GM06990 (cell line): ENCODE results near the gene KLHL12.
"Not testable (repeated sequence)": the region's sequence is repeated elsewhere in the genome, so short reads cannot be mapped to it uniquely, and the experiment has no call there.

Experiments
- DNase-seq: peaks from one replicate; pipeline ENCODE4 v3.0.0-alpha.2; 2011; ENCODE audit not compliant: insufficient read length; ENCODE audit errors: extremely low read depth
- H3K27me3 ChIP-seq: replicated peaks from 2 replicates; pipeline ENCODE4 v1.6.0; 2011; ENCODE audit warnings: low read length; ENCODE audit not compliant: control insufficient read depth, insufficient read depth
- H3K36me3 ChIP-seq: 2 replicates; pipeline ENCODE4 v1.5.1; 2011; ENCODE audit warnings: low read length; ENCODE audit not compliant: control insufficient read depth, insufficient read depth
- H3K4me3 ChIP-seq: replicated peaks from 2 replicates; pipeline ENCODE4 v1.5.1; 2011; ENCODE audit warnings: low read depth, mild to moderate bottlenecking, control low read depth, low read length
- CTCF ChIP-seq: IDR thresholded peaks from 2 replicates; pipeline ENCODE4 v1.5.1; 2011; ENCODE audit warnings: low read length, control low read depth, mild to moderate bottlenecking, inconsistent platforms; ENCODE audit not compliant: insufficient read depth, poor library complexity, severe bottlenecking

Gene KLHL12

GRCh38 chr1:202909494-202909893 is 17.5 kb downstream of the KLHL12 start:
- TF ChIP-seq CTCF = no peak
- Histone ChIP-seq H3K4me3 (no peak overlapping the region), H3K27me3 (no peaks in the 10 kb centered on the region), H3K36me3 (peaks cover 4% of the 10 kb centered on the region)
- DNase-seq = no peak

GRCh38 chr1:202908998-202909397 is 18.0 kb downstream of the KLHL12 start:
- H3K36me3 ChIP-seq = peaks cover 4% of the 10 kb centered on the region
- H3K4me3 ChIP-seq = no peak overlapping the region
- no peaks in the 10 kb centered on the region for H3K27me3 ChIP-seq
- no peak for TF ChIP-seq CTCF
- no peak for DNase-seq

GRCh38 chr1:202905331-202905730 is 21.7 kb downstream of the KLHL12 start:
- Histone ChIP-seq H3K4me3 (no peak overlapping the region), H3K27me3 (no peaks in the 10 kb centered on the region), H3K36me3 (peaks cover 2% of the 10 kb centered on the region)
- TF ChIP-seq CTCF = no peak
- DNase-seq = no peak

GRCh38 chr1:202903808-202904207 is 23.2 kb downstream of the KLHL12 start:
- not testable (repeated sequence) for DNase-seq, H3K4me3 ChIP-seq, H3K27me3 ChIP-seq, H3K36me3 ChIP-seq

GRCh38 chr1:202901555-202901954 is 25.5 kb downstream of the KLHL12 start:
- Histone ChIP-seq H3K4me3 (no peak overlapping the region), H3K36me3 (peaks cover 3% of the 10 kb centered on the region), H3K27me3 (no peaks in the 10 kb centered on the region)
- no peak for DNase-seq
- TF ChIP-seq CTCF = no peak

GRCh38 chr1:202892501-202892900 is 34.5 kb downstream of the KLHL12 start:
- Histone ChIP-seq H3K4me3 (no peak overlapping the region), H3K36me3 (peaks cover 7% of the 10 kb centered on the region), H3K27me3 (no peaks in the 10 kb centered on the region)
- no peak for TF ChIP-seq CTCF
- no peak for DNase-seq
